ENCODE results near the gene GNB1L.

Gene GNB1L

GRCh38 chr22:19744350-19745006, 110.2 kb downstream of the GNB1L start:
- DNase-seq: no peak

GRCh38 chr22:19743651-19744050, 111.0 kb downstream of the GNB1L start:
- DNase-seq: no peak

GRCh38 chr22:19743081-19743480, 111.6 kb downstream of the GNB1L start:
- no peak for DNase-seq

GRCh38 chr22:19742160-19743066, 112.3 kb downstream of the GNB1L start:
- no peak for DNase-seq

- no peak for DNase-seq
Observed at GRCh38 chr22:19741053-19741452, 113.6 kb downstream of the GNB1L start.

GRCh38 chr22:19740586-19740985, 114.1 kb downstream of the GNB1L start:
- no peak for DNase-seq

- no peak for DNase-seq
Observed at GRCh38 chr22:19739911-19740449, 114.7 kb downstream of the GNB1L start.

GRCh38 chr22:19739448-19739895, 115.2 kb downstream of the GNB1L start:
- no peak for DNase-seq

- no peak for DNase-seq
Observed at GRCh38 chr22:19738664-19739447, 115.8 kb downstream of the GNB1L start.

GRCh38 chr22:19737846-19738663, 116.6 kb downstream of the GNB1L start:
- no peak for DNase-seq

GRCh38 chr22:19735665-19736510, 118.8 kb downstream of the GNB1L start:
- no peak for DNase-seq

- no peak for DNase-seq
Observed at GRCh38 chr22:19734837-19735382, 119.8 kb downstream of the GNB1L start.

GRCh38 chr22:19734163-19734562, 120.5 kb downstream of the GNB1L start:
- no peak for DNase-seq

GRCh38 chr22:19733755-19734154, 120.9 kb downstream of the GNB1L start:
- no peak for DNase-seq

Measured in RPMI8226 (cell line).